Measurements from ENCODE around the gene TBC1D23. TPM values are rescaled to one million over a fixed set of nuclear protein-coding genes. Genes with fewer than 3 reads are reported as not detected.
A peak's percentile ranks its signal among the peaks of the same experiment; 100 is the strongest.
"Not testable (repeated sequence)": the region's sequence is repeated elsewhere in the genome, so short reads cannot be mapped to it uniquely, and the experiment has no call there.

The TBC1D23 gene
- polyA plus RNA-seq, 1 donor, result 28.1 TPM

DNA sequence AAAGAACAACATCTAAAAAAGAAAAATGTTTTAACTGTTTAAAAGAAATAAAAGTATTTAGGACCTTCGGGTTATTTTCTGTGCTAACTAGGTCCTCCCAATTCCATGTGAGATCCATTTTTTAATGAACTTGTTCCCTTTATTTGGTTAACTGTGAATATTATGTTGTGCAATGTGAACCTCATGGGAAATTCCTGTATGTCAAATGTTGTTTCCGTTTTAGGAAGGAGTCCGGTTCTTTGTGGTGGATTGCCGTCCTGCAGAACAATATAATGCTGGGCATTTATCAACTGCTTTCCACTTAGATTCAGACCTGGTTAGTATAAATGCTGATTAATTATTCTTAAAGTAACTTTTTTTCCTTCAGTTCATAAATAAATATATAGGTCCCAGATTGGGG lies 38.2 kb downstream of the TBC1D23 start:
- DNase-seq (ENCODE audit: low read depth), result no peak

GRCh38 chr3:100306695-100307094 lies 45.9 kb downstream of the TBC1D23 start:
- no peak for DNase-seq (ENCODE audit: low read depth)

DNA sequence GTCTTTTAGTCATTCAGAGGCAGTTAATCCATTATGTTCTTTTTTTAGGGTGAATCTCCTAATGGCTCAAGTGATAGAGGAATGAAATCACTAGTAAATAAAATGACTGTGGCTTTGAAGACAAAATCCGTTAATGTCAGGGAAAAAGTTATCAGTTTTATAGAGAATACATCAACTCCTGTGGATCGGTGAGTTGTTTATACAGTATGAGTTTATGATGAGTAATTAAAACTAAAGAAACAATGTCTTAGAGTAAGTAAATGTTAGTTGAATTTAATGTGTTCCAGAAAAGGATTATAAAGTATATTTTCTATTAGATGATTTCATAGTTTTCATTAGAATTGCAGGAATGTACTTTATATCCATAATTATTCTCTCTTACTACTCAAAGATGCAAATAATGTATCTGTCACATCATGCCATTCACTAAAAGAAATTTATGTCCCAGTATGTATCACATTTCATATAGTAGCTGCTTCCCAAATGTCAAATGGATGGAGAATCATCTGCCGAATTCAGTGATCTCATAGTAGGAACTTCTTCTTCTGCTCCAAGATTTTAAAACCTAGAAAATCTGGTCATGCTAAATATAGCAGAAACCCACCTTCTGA lies 49.7 kb downstream of the TBC1D23 start:
- no peak for DNase-seq (ENCODE audit: low read depth)

DNA sequence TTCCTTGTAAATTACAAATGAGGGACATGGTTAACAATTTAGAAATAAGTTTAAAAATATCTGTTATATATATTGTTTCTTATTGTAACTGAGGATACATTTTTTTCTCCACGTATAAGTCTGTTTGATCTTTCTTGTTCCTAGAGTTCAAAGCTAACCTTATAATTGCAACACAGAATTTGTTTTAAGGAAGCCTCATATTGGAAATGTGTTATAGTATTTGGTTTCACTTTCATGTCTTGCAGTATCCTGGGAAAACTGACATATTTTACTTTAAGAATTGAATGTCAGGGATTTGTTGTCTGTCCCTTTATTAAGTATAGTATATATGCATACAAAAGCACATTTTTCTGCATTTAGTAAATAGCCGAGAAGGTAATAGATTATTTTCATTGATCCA lies 50.2 kb downstream of the TBC1D23 start:
- no peak for DNase-seq (ENCODE audit: low read depth)

DNA sequence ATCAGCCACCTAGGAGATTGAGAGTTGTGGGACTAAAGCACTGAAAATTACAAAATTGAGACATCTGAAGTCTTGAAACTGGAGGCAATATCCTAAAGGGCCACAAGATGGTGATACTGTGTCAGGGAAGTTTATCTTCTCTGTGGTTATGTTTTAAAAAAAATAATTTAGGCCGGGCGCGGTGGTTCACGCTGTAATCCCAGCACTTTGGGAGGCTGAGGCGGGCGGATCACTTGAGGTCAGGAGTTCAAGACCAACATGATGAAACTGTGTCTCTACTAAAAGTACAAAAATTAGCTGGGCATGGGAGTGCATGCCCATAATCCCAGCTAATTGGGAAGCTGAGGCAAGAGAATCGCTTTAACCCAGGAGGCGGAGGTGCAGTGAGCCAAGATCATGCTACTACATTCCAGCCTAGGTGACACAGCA lies 55.9 kb downstream of the TBC1D23 start:
- DNase-seq (ENCODE audit: low read depth), result peak; percentile 35

DNA sequence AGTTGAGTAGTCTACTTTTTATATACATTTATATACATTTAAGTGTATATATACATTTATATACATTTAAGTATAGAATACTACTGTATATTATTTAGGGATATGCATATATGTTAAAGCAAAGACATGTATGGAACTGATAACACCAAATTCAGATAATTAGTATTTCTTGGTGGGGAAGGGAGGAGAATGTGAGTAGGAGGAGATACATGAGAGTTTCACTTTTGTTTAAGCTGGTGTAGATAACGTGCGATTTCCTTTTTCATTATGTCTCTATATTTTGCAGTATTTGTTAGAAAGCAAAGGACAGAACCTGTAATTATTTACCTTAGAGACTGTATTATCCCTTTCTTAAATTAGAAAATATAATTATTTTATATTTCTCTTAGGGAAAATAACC lies 57.1 kb downstream of the TBC1D23 start:
- no peak for DNase-seq (ENCODE audit: low read depth)

DNA sequence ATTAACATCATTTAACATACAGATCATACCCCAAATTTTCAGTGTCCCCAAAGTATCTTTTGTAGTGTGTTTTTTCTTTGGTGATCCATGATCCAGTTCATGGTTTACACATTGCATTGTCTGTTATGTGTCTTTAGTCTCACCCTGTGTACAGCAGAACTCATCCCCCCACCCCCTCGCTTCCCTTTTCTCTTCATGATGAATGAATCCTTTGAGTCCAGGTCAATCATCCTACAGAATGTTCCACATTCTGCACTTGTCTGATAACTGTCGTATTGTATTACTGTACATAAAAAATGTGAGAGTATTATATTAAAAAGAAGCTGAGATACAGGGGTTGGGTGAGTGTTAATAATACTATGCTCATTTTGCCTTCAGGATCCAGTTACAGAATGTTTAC lies 59.2 kb downstream of the TBC1D23 start:
- DNase-seq (ENCODE audit: low read depth), result no peak

GRCh38 chr3:100324044-100324443 lies 63.3 kb downstream of the TBC1D23 start:
- DNase-seq (ENCODE audit: low read depth), result no peak

DNA sequence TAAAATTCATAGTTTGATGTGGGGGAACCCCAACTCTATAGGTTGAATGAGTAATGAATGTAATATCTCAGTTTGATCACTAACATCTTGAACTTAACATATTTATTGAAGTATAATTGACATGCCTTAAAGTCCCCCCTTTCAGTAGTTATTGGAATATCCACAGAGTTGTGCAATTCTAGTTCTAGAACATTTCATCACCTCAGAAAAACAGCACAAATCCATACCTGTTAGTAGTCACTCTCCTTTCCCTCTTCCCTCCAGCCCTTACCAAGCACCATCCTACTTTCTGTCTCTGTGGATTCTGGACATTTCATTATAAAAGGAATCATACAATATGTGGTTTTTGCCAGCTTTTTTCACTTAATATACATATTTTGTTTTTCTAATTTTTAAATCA lies 65.0 kb downstream of the TBC1D23 start:
- no peak for DNase-seq (ENCODE audit: low read depth)

DNA sequence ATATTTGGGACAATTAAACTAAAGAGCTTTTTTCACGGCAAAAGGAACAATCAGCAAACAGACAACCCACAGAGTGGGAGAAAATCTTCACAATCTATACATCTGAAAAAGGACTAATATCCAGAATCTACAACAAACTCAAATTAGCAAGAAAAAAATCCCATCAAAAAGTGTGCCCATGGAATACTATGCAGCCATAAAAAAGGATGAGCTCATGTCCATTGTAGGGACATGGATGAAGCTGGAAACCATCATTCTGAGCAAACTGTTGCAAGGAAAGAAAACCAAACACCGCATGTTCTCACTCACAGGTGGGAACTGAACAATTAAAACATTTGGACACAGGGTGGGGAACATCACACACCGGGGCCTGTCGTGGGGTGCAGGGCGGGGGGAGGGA lies 66.6 kb downstream of the TBC1D23 start:
- DNase-seq (ENCODE audit: low read depth), result not testable (repeated sequence)

GRCh38 chr3:100329800-100330489 lies 69.2 kb downstream of the TBC1D23 start:
- DNase-seq (ENCODE audit: low read depth), result no peak

DNA sequence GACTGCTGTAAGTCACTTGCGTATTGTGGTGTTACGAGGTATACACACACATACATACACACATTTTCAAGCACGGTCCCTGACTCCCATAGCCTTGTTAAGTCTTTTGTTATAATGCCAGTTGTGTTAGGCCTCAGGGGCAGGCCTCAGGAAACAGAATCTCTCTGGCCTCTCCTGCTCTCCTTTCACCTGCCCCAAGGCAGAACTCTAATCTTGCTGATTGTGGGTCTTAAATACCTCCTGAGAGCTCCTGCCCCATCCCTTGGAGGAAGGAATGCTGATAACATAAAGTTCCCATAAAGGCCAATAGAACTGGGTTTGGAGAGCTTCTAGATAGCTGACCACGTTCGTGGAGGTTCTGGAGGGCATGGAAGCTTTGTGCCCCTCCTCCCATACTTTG lies 69.9 kb downstream of the TBC1D23 start:
- DNase-seq (ENCODE audit: low read depth), result no peak

DNA sequence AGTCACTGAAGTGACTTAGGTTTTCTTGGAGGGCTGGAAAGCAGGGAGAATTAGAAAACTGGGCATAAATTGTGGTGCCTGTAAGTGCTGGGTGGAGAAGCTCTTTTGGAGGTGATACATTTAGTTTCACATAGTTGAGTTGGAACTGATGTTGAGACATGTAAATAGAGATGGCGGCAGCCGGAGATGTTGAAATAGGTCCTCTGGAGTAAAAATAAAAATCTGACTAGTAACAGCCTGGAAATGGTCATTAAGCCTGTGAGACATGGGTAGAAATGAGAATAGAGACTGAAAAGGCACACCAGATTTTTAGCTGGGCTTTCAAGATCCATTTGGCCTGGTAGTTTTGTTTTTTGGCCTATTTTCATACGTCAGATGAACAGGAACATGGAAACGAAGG lies 70.9 kb downstream of the TBC1D23 start:
- DNase-seq (ENCODE audit: low read depth), result no peak

GRCh38 chr3:100333051-100333450 lies 72.3 kb downstream of the TBC1D23 start:
- DNase-seq (ENCODE audit: low read depth), result no peak

DNA sequence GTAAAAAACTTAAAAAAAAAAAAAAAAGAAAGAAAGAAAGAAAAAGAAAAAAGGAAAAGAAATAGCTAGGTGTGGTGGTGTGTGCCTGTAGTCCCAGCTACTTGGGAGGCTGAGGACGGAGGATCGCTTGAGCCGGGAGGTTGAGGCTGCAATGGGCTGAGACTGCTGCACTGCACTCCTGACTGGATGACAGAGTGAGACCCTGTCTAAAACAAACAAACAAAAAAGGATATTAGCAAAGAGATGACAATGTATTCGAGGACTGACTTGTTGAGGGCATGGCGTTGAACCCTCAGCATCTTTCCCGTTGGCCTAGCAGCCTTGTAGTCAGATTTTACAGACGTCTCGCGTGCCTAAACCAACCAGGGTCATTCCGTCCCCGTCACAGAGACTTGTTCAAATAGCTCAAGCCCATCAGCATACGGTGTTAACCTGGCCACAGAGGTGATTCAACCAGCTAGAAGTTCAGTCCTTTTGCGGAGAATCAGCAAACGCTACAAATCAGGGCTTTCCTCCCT lies 73.2 kb downstream of the TBC1D23 start:
- no peak for DNase-seq (ENCODE audit: low read depth)

DNA sequence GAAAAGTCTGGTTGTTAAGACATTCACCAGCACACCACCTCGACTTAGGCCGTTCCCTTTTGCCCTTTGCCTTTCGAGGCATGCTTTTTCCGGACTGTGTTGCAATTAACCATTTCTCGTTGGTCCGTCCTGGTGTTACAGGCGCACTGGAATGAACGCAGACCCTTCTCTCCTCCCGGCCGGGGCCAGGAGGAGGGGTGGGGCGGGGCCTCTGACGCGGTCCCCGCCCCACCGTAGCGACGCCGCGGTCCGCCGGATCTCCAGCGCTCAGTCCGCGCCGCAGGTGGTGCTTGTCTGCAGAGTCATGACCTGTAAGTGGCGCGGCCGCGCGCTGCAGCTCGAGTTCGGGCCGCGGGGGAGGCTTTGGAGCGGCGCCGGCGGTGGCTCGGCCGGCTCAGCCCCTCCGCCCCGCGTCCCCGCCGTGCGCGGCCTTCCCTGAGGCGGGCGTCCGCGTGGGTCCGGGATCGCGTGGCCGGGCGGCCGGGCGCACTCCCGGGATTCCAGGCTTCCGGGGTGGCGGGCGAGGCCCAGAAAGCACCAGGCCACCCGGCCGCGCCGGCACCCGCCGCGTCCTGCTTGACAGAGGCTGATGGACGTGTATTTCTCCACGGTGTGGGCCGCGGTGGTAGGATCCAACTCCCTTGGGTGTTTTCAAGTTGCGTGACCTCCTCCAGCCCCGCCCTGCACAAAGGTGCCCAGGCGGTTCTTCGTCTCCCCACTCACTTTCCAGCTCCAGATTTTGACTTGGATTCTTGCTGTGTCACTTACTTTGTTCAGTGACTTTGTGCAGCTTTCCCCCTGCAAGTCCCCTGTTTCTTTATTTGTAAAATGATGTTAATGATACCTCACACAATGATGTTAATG lies 73.9 kb downstream of the TBC1D23 start, which contains the start of gene NIT2:
Gene NIT2 (plus strand): TSS at position 270 of the 864 bp plus-strand sequence. CDS start 35 bp downstream, at position 305.
- peak; percentile 52 for DNase-seq (ENCODE audit: low read depth)

DNA sequence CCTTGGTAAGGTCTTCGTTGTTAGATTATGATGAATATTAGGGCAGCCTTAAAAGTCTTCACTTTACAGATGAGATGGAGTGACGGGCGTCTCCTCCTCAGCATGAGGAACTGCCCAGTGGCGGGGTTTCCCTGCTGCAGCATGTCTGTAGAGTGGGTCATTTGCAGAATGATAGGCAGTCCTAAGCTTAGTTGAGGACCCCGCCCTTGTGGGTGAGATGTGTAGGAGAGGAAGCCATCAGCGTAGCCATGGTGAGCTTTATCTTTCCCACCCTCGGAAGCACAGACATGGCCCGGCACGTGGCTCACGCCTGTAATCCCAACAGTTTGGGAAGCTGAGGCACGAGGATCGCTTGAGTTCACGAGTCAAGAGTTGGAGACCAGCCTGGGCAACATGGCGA lies 74.6 kb downstream of the TBC1D23 start:
- no peak for DNase-seq (ENCODE audit: low read depth)

GRCh38 chr3:100336229-100336628 lies 75.4 kb downstream of the TBC1D23 start:
- not testable (repeated sequence) for DNase-seq (ENCODE audit: low read depth)

- no peak for DNase-seq (ENCODE audit: low read depth)
Observed at GRCh38 chr3:100338911-100339310, 78.1 kb downstream of the TBC1D23 start.

DNA sequence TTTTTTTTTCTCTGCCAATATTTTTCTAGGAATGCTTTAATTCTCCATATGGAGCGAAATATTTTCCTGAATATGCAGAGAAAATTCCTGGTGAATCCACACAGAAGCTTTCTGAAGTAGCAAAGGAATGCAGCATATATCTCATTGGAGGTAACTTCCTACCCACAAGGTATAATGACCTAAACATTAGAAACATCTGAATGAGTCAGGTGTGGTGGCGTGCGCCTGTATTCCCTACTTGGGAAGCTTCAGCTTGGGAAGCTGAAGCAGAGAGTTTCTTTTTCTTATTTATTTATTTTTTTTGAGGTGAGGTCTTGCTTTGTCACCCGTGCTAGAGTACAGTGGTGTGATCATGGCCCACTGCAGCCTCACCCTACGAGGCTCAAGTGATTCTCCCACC lies 79.0 kb downstream of the TBC1D23 start:
- DNase-seq (ENCODE audit: low read depth), result no peak

- no peak for DNase-seq (ENCODE audit: low read depth)
Observed at GRCh38 chr3:100340527-100340926, 79.7 kb downstream of the TBC1D23 start.

DNA sequence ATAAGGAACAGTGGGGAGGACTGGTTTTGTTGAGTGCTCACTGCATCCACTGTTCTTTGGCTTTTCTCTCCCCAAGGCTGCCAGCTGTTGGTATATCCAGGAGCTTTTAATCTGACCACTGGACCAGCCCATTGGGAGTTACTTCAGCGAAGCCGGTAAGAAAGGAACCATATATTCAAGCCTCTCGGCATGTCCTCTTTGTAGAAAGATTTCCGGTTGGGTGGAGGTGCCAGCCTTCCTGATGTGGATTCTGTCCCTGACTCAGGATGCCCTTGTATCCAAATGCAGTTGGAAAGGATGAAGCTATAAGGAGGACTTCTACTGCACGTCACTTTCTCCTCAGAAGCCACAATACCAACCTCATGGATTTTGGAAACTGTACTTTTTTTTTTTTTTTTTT lies 87.9 kb downstream of the TBC1D23 start:
- DNase-seq (ENCODE audit: low read depth), result no peak
